ENCODE data around the gene CUEDC1. TPM values are rescaled to one million over a fixed set of nuclear protein-coding genes. Genes with fewer than 3 reads are reported as not detected.

Gene CUEDC1
- total and polyA plus RNA-seq, 2 experiments from 2014 or later, result 11.1 to 13.6 TPM

DNA sequence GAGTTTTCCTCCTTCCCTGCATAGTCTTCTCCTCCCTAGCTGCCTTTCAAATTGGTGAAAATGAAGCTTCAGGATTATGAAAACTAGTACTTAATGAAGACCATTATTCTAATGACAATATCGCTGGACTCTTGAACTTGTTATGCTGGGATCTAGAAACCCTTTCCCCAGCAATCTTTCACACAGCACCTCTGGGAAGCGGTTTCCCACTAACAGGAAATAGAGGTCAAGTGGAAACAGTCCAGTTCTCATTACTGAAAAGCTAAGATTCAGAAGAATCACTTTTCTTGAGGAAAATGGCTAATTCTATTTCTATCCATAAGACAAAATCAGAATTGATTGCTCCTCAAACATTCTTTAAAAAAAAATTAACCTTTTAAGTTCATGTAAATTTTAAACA, 34.8 kb upstream of the CUEDC1 start:
- in situ Hi-C loops (cut with MboI), result no loop called here
- no peak overlapping the region for H3K27ac ChIP-seq

DNA sequence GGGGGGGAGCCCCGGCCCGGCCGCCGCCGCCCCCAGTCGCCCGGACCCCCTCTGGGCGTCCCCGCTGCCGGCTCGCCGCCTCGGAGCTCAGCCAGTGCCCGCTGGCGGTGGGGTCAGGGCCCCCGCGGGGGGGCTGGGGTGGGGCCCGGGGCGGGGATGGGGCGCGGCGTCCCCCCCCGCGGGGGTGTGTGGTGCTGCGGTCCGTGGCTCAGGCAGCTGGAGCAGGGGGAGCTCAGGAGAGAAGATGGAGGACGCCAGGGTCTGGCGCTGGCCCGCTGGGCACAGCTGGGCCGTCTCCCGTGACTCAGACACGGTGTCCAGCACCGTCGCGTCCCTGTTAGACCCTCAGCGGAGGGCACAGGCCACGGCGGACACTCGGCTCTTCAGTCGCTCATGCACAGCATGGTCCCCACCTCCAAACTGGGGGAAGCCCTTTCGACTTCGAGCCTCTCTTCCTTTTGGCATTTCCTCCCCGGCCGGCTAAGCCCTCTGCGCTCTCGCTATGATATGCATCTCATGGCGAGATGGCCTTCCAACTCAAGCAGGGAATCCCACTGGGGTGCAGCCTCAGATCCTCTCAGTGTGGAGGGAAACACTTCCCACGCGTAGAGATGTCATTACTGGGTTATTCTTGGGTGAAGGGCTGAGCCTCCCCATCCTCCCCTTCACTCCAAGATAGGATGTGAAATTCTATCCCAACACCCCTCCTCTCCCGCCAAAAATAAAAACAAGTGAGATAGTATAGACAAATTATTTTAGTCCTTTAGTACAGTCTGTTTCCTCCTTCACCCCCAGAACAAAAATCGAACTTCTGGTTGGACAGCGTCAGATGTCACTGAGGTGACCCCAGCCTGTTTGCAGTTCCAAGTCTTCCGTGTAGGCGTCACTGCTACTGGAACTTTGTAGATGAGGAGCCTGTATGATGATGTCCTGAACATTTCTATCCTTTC, 33.4 kb upstream of the CUEDC1 start:
- peaks cover 39% of the 10 kb centered on the region for H3K4me1 ChIP-seq (ENCODE audit: insufficient read depth)

More for the DNA sequence above, 34.8 kb upstream of the CUEDC1 start:
- no peaks in the 10 kb centered on the region for H4K20me1 ChIP-seq (ENCODE audit: insufficient read depth)
- no peak for DNase-seq
- 91 to 95% methylated on average over 2 of the region's 2 CpGs for whole genome bisulfite sequencing, 2 experiments (ENCODE audit: low coverage in 1 of 2, low lambda C conversion rate in 2 of 2, missing lambda C conversion rate in 2 of 2)
- no peak overlapping the region for H3K9ac ChIP-seq
- peaks cover 81% of the 10 kb centered on the region for H3F3A ChIP-seq (ENCODE audit: insufficient read depth)
- H3K4me1 ChIP-seq (ENCODE audit: insufficient read depth), result peaks cover 27% of the 10 kb centered on the region
- peaks cover 47% of the 10 kb centered on the region for H3K79me2 ChIP-seq (ENCODE audit: insufficient read depth)
- H3K4me2 ChIP-seq (ENCODE audit: unreplicated experiment), result no peak overlapping the region
- TF ChIP-seq EZH2 (IDR thresholded peaks at IDR 0.05; ENCODE audit: insufficient read depth, poor library complexity, severe bottlenecking) (no peak), EZH2phosphoT487 (IDR thresholded peaks at IDR 0.05; ENCODE audit: insufficient read depth, low read depth) (no peak)
- H3K9me3 ChIP-seq (ENCODE audit: low read depth), result no peaks in the 10 kb centered on the region
- no peak overlapping the region for H2AFZ ChIP-seq
- no peaks in the 10 kb centered on the region for H3K9me2 ChIP-seq (ENCODE audit: insufficient read depth)
- H3K4me3 ChIP-seq, result no peak overlapping the region
- H3K27me3 ChIP-seq (replicated peaks; ENCODE audit: insufficient read depth), result no peaks in the 10 kb centered on the region
- no peaks in the 10 kb centered on the region for H3K36me3 ChIP-seq (ENCODE audit: low read depth)

DNA sequence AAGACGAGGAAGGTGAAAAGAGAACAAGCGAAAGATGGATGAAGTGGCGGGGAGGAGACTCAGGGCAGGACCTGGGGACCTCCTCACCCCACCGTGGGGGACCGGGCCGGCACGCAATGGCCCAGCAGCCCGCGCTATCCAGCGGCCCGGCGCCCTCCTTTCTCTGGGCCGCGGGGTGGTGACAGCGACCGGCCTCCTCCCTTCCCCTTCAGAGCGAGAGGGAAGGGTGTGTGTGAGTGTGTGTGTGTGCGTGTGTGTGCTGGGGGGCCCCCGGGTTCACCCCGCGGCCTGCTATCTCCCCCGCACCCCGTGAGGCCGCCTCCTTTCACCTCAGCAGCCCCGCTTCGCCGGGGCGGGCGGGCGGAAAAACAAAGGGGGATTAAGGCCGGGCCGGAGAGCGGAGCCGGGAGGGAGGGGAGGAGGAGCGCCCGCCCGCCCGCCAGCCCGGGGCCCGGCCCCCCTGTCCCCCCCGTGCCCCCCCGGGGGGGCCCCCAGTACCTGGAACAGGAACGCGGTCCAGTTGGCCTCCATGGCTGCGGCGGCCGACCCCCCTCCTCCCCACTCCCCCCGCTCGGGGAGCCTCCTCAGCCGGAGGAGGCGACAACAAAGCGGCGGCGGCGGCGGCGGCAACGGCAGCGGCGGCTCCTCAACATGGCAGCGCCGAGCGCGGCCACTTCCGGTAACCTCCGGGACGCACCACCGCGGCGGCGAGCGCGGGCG, 32.5 kb upstream of the CUEDC1 start, which contains the start of gene VEZF1:
Gene VEZF1, minus strand, starts transcription at position 674 of the 720 bp plus-strand sequence. Its CDS starts 143 bp downstream, at position 531.
- Histone ChIP-seq H4K20me1 (ENCODE audit: insufficient read depth) (no peaks in the 10 kb centered on the region), H3K4me1 (ENCODE audit: insufficient read depth) (peaks cover 40% of the 10 kb centered on the region), H3K79me2 (ENCODE audit: insufficient read depth) (peaks cover 56% of the 10 kb centered on the region), H3K9me3 (ENCODE audit: low read depth) (no peaks in the 10 kb centered on the region), H2AFZ (peak within 1 kb of the TSS; percentile 74), H3K27me3 (replicated peaks; ENCODE audit: insufficient read depth) (no peaks in the 10 kb centered on the region), H3K36me3 (ENCODE audit: low read depth) (no peaks in the 10 kb centered on the region), H3K4me3 (peak within 1 kb of the TSS; percentile 81), H3K9me2 (ENCODE audit: insufficient read depth) (no peaks in the 10 kb centered on the region), H3K4me2 (ENCODE audit: unreplicated experiment) (peak within 1 kb of the TSS; percentile 95), H3K9ac (peak within 1 kb of the TSS; percentile 94), H3K27ac (peak within 1 kb of the TSS; percentile 89), H3F3A (ENCODE audit: insufficient read depth) (peaks cover 69% of the 10 kb centered on the region)
- TF ChIP-seq EZH2 (IDR thresholded peaks at IDR 0.05; ENCODE audit: insufficient read depth, poor library complexity, severe bottlenecking) (no peak), EZH2phosphoT487 (IDR thresholded peaks at IDR 0.05; ENCODE audit: insufficient read depth, low read depth) (no peak)
- in situ Hi-C loops (cut with MboI), result no loop called here
- 2 to 3% methylated on average over 9 to 68 of the region's 74 CpGs for WGBS, 2 experiments (ENCODE audit: low coverage in 1 of 2, low lambda C conversion rate in 2 of 2, missing lambda C conversion rate in 2 of 2)
- peak; percentile 90 for DNase-seq

More for the DNA sequence above, 33.4 kb upstream of the CUEDC1 start:
- H3K4me3 ChIP-seq, result peak overlapping the region; percentile 81
- in situ Hi-C loops (cut with MboI), result no loop called here
- peaks cover 48% of the 10 kb centered on the region for H3K79me2 ChIP-seq (ENCODE audit: insufficient read depth)
- H3K27ac ChIP-seq, result peak overlapping the region; percentile 89
- H3K9me3 ChIP-seq (ENCODE audit: low read depth), result no peaks in the 10 kb centered on the region
- H3K9me2 ChIP-seq (ENCODE audit: insufficient read depth), result no peaks in the 10 kb centered on the region
- WGBS, 2 experiments (ENCODE audit: low coverage in 1 of 2, low lambda C conversion rate in 2 of 2, missing lambda C conversion rate in 2 of 2), result 1 to 2% methylated on average over 30 to 40 of the region's 54 CpGs
- TF ChIP-seq EZH2phosphoT487 (IDR thresholded peaks at IDR 0.05; ENCODE audit: insufficient read depth, low read depth), result no peak
- TF ChIP-seq EZH2 (IDR thresholded peaks at IDR 0.05; ENCODE audit: insufficient read depth, poor library complexity, severe bottlenecking), result no peak
- peak overlapping the region; percentile 74 for H2AFZ ChIP-seq
- no peaks in the 10 kb centered on the region for H3K36me3 ChIP-seq (ENCODE audit: low read depth)
- H3K9ac ChIP-seq, result peak overlapping the region; percentile 94
- no peaks in the 10 kb centered on the region for H3K27me3 ChIP-seq (replicated peaks; ENCODE audit: insufficient read depth)
- H4K20me1 ChIP-seq (ENCODE audit: insufficient read depth), result no peaks in the 10 kb centered on the region
- H3K4me2 ChIP-seq (ENCODE audit: unreplicated experiment), result peak overlapping the region; percentile 95
- peak; percentile 84 for DNase-seq
- peaks cover 75% of the 10 kb centered on the region for H3F3A ChIP-seq (ENCODE audit: insufficient read depth)

DNA sequence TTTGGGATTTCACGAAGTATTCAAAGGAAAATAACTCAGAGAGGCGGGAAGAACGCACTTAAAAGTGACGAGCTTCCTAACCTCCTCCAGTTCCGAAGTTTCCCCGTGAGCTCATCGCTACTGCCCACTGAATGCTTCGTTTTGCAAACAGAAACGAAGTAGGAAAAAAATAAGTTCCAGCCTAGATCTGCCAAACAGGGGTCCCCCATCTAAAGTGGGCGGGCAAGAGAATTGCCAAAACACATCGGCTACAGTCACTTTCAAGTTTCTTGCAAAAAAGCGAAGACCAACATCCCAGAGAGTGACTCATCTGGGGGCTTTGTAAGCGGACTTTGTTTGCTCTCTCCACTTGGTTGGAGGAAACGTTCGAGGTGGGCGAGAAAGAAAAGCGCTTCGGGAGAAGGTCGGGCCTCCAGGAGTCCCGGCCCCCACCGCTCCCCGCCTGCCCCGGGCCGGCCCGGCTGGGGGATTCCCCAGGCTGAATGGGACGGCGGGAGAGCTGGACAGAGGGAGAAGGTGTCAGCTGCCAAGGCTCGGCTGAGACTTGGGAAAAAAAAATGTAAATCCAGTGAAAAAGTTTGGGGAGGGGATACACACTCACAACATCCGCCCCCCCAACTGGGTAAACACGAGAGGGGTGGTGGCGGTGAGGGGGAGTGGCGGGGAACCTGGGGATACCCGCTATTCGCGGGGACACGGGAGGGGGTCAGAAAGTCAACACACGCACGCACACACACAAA, 31.8 kb upstream of the CUEDC1 start:
- no peaks in the 10 kb centered on the region for H3K27me3 ChIP-seq (replicated peaks; ENCODE audit: insufficient read depth)
- TF ChIP-seq EZH2 (IDR thresholded peaks at IDR 0.05; ENCODE audit: insufficient read depth, poor library complexity, severe bottlenecking) (no peak), EZH2phosphoT487 (IDR thresholded peaks at IDR 0.05; ENCODE audit: insufficient read depth, low read depth) (no peak)
- H3K4me3 ChIP-seq, result peak overlapping the region; percentile 81
- no peaks in the 10 kb centered on the region for H4K20me1 ChIP-seq (ENCODE audit: insufficient read depth)
- in situ Hi-C loops (cut with MboI), result no loop called here
- peak overlapping the region; percentile 95 for H3K4me2 ChIP-seq (ENCODE audit: unreplicated experiment)
- DNase-seq, result peak; percentile 87
- H3K4me1 ChIP-seq (ENCODE audit: insufficient read depth), result peaks cover 40% of the 10 kb centered on the region
- H3K9me3 ChIP-seq (ENCODE audit: low read depth), result no peaks in the 10 kb centered on the region
- H3K27ac ChIP-seq, result peak overlapping the region; percentile 89
- peak overlapping the region; percentile 35 for H2AFZ ChIP-seq
- 0 to 1% methylated on average over 27 to 38 of the region's 38 CpGs for WGBS, 2 experiments (ENCODE audit: low coverage in 1 of 2, low lambda C conversion rate in 2 of 2, missing lambda C conversion rate in 2 of 2)
- H3F3A ChIP-seq (ENCODE audit: insufficient read depth), result peaks cover 63% of the 10 kb centered on the region
- peak overlapping the region; percentile 94 for H3K9ac ChIP-seq
- H3K79me2 ChIP-seq (ENCODE audit: insufficient read depth), result peaks cover 58% of the 10 kb centered on the region
- 0 out of 2 replicates have a peak, but pooled peaks cover 6% of the 10 kb centered on the region for H3K36me3 ChIP-seq (ENCODE audit: low read depth)
- no peaks in the 10 kb centered on the region for H3K9me2 ChIP-seq (ENCODE audit: insufficient read depth)
